T-cell (primary cell): ENCODE measurements around the gene ATP6V0D1. TPM values are rescaled to one million over a fixed set of nuclear protein-coding genes. Genes with fewer than 3 reads are reported as not detected.
A peak's percentile ranks its signal among the peaks of the same experiment; 100 is the strongest.

Experiments used
- ATAC-seq, 4 experiments: fragments of 200-7000 bp in 3 of 4; fragments of 150-1000 bp in 1 of 4; cut with Tn5 transposase; replicated peaks in 1 of 4; 1 replicate in 3 of 4; 2 replicates in 1 of 4; pipeline ENCODE4 v1.10.0; 2021; ENCODE audit warnings: moderate library complexity in 3 of 4, mild to moderate bottlenecking in 2 of 4, moderate number of reproducible peaks in 1 of 4
- CTCF ChIA-PET, 2 donors: fragments of 300-600 bp; sonication (Branson Sonifier 250); formaldehyde crosslinking; loops; one replicate each; lab custom pipeline; 2022; ENCODE audit warnings: antibody characterized with exemption in 2 of 2; lab: Charles Lee
- POLR2A ChIA-PET, 2 donors: fragments of 300-600 bp; sonication (Branson Sonifier 250); formaldehyde crosslinking; loops; one replicate each; lab custom pipeline; 2022; ENCODE audit warnings: antibody characterized with exemption in 2 of 2; lab: Charles Lee
- DNase-seq, 35 experiments: peaks; one replicate each; pipeline versions ENCODE4 v3.0.0 to v3.0.0-alpha.2; 2013 to 2023
- H3K27ac ChIP-seq: one replicate; pipeline ENCODE4 v1.5.1; 2013; ENCODE audit warnings: low read length
- H3K27me3 ChIP-seq, 2 experiments: replicated peaks in 1 of 2; 1 replicate in 1 of 2; 2 replicates in 1 of 2; pipeline versions ENCODE4 v1.6.1 to v1.7.0; 2013; ENCODE audit warnings: low read length in 1 of 2, mixed read lengths in 1 of 2; ENCODE audit not compliant: control insufficient read depth in 2 of 2, insufficient read depth in 2 of 2; ENCODE audit errors: extremely low read depth in 1 of 2
- H3K36me3 ChIP-seq, 2 donors: 1 replicate in 1 of 2; 2 replicates in 1 of 2; pipeline versions ENCODE4 v1.6.1 to v1.7.0; 2013; ENCODE audit warnings: low read length in 1 of 2; ENCODE audit not compliant: control insufficient read depth in 2 of 2, insufficient read depth in 1 of 2; ENCODE audit errors: extremely low read depth in 1 of 2
- H3K4me1 ChIP-seq, 2 experiments: 1 replicate in 1 of 2; 2 replicates in 1 of 2; pipeline versions ENCODE4 v1.6.1 to v1.7.0; 2013; ENCODE audit warnings: low read length in 2 of 2, mixed read lengths in 1 of 2; ENCODE audit not compliant: insufficient read depth in 2 of 2, control insufficient read depth in 1 of 2; ENCODE audit errors: extremely low read depth in 1 of 2
- H3K4me3 ChIP-seq, 2 donors: 1 replicate in 1 of 2; 2 replicates in 1 of 2; pipeline versions ENCODE4 v1.5.1 to v1.7.0; 2013; ENCODE audit warnings: mild to moderate bottlenecking in 2 of 2, low read length in 1 of 2, moderate library complexity in 1 of 2; ENCODE audit not compliant: control insufficient read depth in 1 of 2; ENCODE audit errors: extremely low read depth in 1 of 2
- H3K9me3 ChIP-seq: 2 replicates; pipeline ENCODE4 v1.7.0; 2013
- H3K27ac Mint-ChIP-seq, 2 donors: one replicate each; pipeline ENCODE4 v1.8.0; 2020 to 2021; ENCODE audit warnings: mild to moderate bottlenecking in 2 of 2, mixed read lengths in 2 of 2
- H3K27me3 Mint-ChIP-seq, 2 donors: one replicate each; pipeline ENCODE4 v1.8.0; 2021 to 2022; ENCODE audit warnings: mixed read lengths in 2 of 2
- H3K36me3 Mint-ChIP-seq: one replicate; pipeline ENCODE4 v1.8.0; 2021; ENCODE audit warnings: mixed read lengths
- H3K4me1 Mint-ChIP-seq, 3 donors: one replicate each; pipeline ENCODE4 v1.8.0; 2020 to 2022; ENCODE audit warnings: mixed read lengths in 3 of 3, mild to moderate bottlenecking in 1 of 3
- H3K4me3 Mint-ChIP-seq, 3 donors: one replicate each; pipeline ENCODE4 v1.8.0; 2020 to 2022; ENCODE audit warnings: mild to moderate bottlenecking in 3 of 3, mixed read lengths in 3 of 3, moderate library complexity in 3 of 3
- H3K9me3 Mint-ChIP-seq, 3 donors: one replicate each; pipeline ENCODE4 v1.8.0; 2020 to 2022; ENCODE audit warnings: mixed read lengths in 3 of 3
- WGBS: methylation state at CpG from one replicate; pipeline ENCODE4 v1.1.5; 2013; ENCODE audit warnings: missing lambda C conversion rate; ENCODE audit not compliant: insufficient coverage; 5-methylcytosine and 5-hydroxymethylcytosine counted together
- total RNA-seq, 35 experiments: library from RNA in 6 of 35; stranded (reverse) in 6 of 35; fragments of 120-200 nt in 1 of 35; gene quantifications; one replicate each; pipeline versions ENCODE4 v1.2.1 to v1.2.4 and lab custom pipeline; 2013 to 2026

Gene ATP6V0D1
- total RNA-seq, 5 donors from 2014 or later (not counting 1 experiment from before 2014, with no cell fraction given): 41.5 to 49.6 (median 45.8) TPM

DNA sequence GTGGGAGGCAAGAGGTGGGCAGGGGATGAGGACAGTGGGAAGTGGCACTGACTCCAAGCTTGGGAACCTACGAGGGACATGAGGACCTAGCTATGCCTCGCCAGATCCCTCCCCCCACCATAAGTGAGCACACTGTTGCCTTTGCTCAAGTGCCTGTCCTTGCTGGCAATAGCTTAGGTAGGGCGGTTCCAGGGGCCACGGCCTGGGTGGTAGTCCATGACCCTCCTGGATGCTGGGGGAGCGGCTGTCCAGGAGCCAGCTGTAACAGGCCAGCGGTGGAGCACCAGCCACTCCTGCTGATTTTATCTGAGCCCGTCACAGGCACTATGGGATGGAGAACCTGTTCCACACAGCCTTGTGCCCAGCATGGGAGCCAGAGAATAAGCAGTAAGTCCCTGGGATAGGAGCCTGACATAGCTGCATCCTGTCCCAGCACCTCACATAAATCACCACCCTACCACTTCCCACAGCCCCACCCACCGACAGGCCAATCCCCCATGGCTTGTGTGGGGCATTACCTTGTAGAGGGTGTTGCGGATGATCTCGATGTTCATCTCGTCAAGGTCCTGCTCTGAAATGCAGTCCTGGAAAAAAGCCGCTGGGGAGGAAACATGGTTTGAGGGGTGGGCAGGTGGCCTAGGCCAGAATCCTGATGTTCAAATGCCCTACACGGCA, 38.2 kb downstream of the ATP6V0D1 start:
- H3K27ac Mint-ChIP-seq: no peak overlapping the region
- Histone ChIP-seq H3K27ac (no peak overlapping the region), H3K27me3 (no peaks in the 10 kb centered on the region), H3K4me3 (no peak overlapping the region), H3K4me1 (peaks cover 0 to under 1% of the 10 kb centered on the region in 2 experiments), H3K36me3 (peaks cover 31 to 69% of the 10 kb centered on the region in 2 donors), H3K9me3 (no peaks in the 10 kb centered on the region)
- ChIA-PET POLR2A (no interaction called here), CTCF (no interaction called here)
- no peak for DNase-seq
- H3K4me1 Mint-ChIP-seq: no peaks in the 10 kb centered on the region
- WGBS: 96% methylated on average over 8 of the region's 13 CpGs
- no peak overlapping the region for H3K4me3 Mint-ChIP-seq
- peaks cover 29% of the 10 kb centered on the region for H3K36me3 Mint-ChIP-seq
- ATAC-seq: no peak
- no peaks in the 10 kb centered on the region for H3K9me3 Mint-ChIP-seq
- no peaks in the 10 kb centered on the region for H3K27me3 Mint-ChIP-seq

GRCh38 chr16:67441907-67442306, 39.0 kb downstream of the ATP6V0D1 start:
- ATAC-seq (no peak), DNase-seq (no peak)
- Histone ChIP-seq H3K27me3 (no peaks in the 10 kb centered on the region), H3K9me3 (no peaks in the 10 kb centered on the region), H3K27ac (no peak overlapping the region), H3K4me1 (no peaks in the 10 kb centered on the region), H3K36me3 (peaks cover 27 to 70% of the 10 kb centered on the region in 2 donors), H3K4me3 (no peak overlapping the region)
- no peak overlapping the region for H3K4me3 Mint-ChIP-seq
- POLR2A ChIA-PET: interaction anchor here in 1 of 2 donors (0.7 kb wide), 1 partner anchor 10 kb away, joined by 7 read pairs; no protein-coding TSS in a partner anchor
- peaks cover 29% of the 10 kb centered on the region for H3K36me3 Mint-ChIP-seq
- WGBS: 85% methylated on average over 4 of the region's 5 CpGs
- no peak overlapping the region for H3K27ac Mint-ChIP-seq
- no peaks in the 10 kb centered on the region for H3K4me1 Mint-ChIP-seq
- CTCF ChIA-PET: no interaction called here
- H3K27me3 Mint-ChIP-seq: no peaks in the 10 kb centered on the region
- H3K9me3 Mint-ChIP-seq: no peaks in the 10 kb centered on the region

- no peak overlapping the region for H3K4me3 Mint-ChIP-seq
- Histone ChIP-seq H3K27ac (no peak overlapping the region), H3K9me3 (no peaks in the 10 kb centered on the region), H3K4me1 (no peaks in the 10 kb centered on the region), H3K4me3 (no peak overlapping the region), H3K27me3 (no peaks in the 10 kb centered on the region), H3K36me3 (peaks cover 27 to 65% of the 10 kb centered on the region in 2 donors)
- no peaks in the 10 kb centered on the region for H3K4me1 Mint-ChIP-seq
- ATAC-seq (no peak), DNase-seq (no peak)
- no peaks in the 10 kb centered on the region for H3K9me3 Mint-ChIP-seq
- no peak overlapping the region for H3K27ac Mint-ChIP-seq
- WGBS: 85% methylated on average over 15 of the region's 17 CpGs
- CTCF ChIA-PET: no interaction called here
- POLR2A ChIA-PET: interaction anchor here in 1 of 2 donors (0.6 kb wide), 1 partner anchor 33 kb away, joined by 3 read pairs; no protein-coding TSS in a partner anchor
- no peaks in the 10 kb centered on the region for H3K27me3 Mint-ChIP-seq
- peaks cover 29% of the 10 kb centered on the region for H3K36me3 Mint-ChIP-seq
Observed at GRCh38 chr16:67441271-67441753, 39.6 kb downstream of the ATP6V0D1 start.

DNA sequence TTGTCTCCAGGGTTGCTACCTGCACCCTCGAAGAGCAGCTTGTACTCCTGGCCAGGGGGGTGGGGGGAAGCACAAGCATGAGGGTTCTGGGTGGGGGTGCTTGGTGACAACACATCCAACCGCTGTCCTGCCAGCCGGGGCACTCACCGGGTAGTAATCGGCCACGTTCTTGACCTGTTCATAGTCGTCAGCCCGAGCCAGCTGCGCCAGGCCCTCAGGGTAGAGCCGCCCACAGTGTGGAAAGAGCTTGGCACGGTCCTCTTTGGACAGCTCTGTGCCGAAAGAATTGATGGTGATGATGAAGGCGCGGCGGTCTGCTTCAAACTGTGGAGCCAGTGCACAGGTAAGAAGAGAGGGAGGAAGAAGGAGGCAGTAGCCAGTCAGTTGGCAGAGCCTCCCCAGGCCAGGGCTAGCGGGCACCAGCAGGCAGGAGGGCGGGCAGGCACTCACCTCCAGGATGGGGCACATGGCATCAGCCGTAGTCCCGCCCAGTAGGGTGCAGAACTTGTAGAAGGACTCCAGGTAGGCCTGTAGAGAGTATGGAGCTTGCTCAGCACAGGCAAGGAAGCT, 42.0 kb downstream of the ATP6V0D1 start:
- Histone ChIP-seq H3K4me3 (no peak overlapping the region), H3K36me3 (peaks cover 9 to 45% of the 10 kb centered on the region in 2 donors), H3K4me1 (no peaks in the 10 kb centered on the region), H3K27ac (no peak overlapping the region), H3K9me3 (no peaks in the 10 kb centered on the region), H3K27me3 (no peaks in the 10 kb centered on the region)
- H3K4me1 Mint-ChIP-seq: no peaks in the 10 kb centered on the region
- H3K27me3 Mint-ChIP-seq: no peaks in the 10 kb centered on the region
- peaks cover 22% of the 10 kb centered on the region for H3K36me3 Mint-ChIP-seq
- 97% methylated on average over 19 of the region's 19 CpGs for WGBS
- H3K9me3 Mint-ChIP-seq: no peaks in the 10 kb centered on the region
- ATAC-seq (no peak), DNase-seq (no peak)
- no peak overlapping the region for H3K4me3 Mint-ChIP-seq
- CTCF ChIA-PET: interaction anchor here in 1 of 2 donors (0.5 kb wide), 1 partner anchor 18 kb away, joined by 5 read pairs; no protein-coding TSS in a partner anchor
- H3K27ac Mint-ChIP-seq: no peak overlapping the region
- POLR2A ChIA-PET: no interaction called here

DNA sequence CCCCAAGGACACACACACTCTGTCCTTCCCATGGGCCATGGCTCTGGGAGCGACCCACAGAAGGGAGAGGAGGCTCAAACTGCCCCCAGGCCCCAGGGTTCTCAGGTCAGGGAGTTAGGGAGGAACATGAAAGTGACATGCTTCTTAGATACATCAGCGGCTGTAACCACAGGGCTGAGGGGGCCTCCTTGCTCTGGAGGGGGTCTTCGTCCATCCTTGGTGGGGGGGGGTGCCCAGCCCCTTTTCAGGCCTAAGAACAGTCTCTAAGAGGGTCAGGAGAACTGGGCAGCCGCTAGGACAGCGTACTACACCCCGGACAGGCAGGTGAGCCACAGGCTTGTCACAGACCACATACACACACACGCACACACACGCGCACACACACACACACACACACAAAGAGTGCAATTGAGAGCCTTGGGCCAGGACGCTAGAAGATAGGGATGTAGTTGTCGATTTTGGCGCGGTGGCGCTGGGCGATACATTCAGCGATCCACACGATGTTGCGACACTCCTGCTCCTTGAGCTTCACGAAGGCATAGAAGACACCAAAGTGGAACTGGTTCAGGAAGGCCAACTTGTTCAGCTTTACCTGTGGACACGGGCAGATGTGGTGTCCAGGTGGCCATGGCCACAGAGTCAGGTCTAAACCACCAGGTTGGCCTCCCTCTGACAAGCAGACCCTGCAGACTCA, 42.7 kb downstream of the ATP6V0D1 start:
- Mint-ChIP-seq H3K9me3 (no peaks in the 10 kb centered on the region), H3K4me1 (no peaks in the 10 kb centered on the region), H3K36me3 (peaks cover 20% of the 10 kb centered on the region), H3K27ac (peak overlapping the region in 1 of 2 donors; percentile 49), H3K27me3 (no peaks in the 10 kb centered on the region), H3K4me3 (no peak overlapping the region)
- Histone ChIP-seq H3K4me3 (no peak overlapping the region), H3K27ac (no peak overlapping the region), H3K9me3 (no peaks in the 10 kb centered on the region), H3K4me1 (no peaks in the 10 kb centered on the region), H3K36me3 (peaks cover 9 to 40% of the 10 kb centered on the region in 2 donors), H3K27me3 (no peaks in the 10 kb centered on the region)
- ChIA-PET POLR2A (no interaction called here), CTCF (no interaction called here)
- DNase-seq: no peak
- WGBS: 96% methylated on average over 12 of the region's 20 CpGs
- no peak for ATAC-seq

DNA sequence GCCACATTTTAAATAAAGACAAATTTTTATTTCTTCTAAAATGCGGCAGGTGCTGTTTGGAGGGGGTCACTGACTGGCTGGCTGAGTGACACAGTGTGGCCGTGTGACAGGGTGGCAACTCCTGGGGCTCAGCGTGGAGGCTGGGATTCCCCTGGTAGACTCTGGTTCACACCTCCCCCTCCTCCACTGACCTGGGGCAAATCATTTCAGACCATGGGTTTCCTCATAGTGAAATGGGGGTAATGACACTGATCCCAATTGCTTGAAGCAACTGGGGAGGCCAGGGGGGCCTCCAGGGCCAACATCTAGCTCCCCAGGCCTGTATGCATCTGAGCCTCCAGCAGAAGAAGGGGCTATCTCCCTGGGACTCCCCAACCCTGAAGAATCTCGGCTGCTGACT, 43.4 kb downstream of the ATP6V0D1 start:
- no peak overlapping the region for H3K27ac ChIP-seq
- no peaks in the 10 kb centered on the region for H3K4me1 ChIP-seq
- H3K9me3 ChIP-seq: no peaks in the 10 kb centered on the region
- 40% methylated on average over 1 of the region's 4 CpGs for WGBS
- ATAC-seq: no peak
- Mint-ChIP-seq H3K4me3 (no peak overlapping the region), H3K36me3 (peaks cover 20% of the 10 kb centered on the region), H3K27me3 (peaks cover 0 to 1% of the 10 kb centered on the region in 2 donors), H3K27ac (peak overlapping the region in 1 of 2 donors; percentile 49), H3K9me3 (no peaks in the 10 kb centered on the region), H3K4me1 (peaks cover 0 to 3% (median under 1%) of the 10 kb centered on the region in 3 donors)
- DNase-seq: no peak
- peaks cover 0 to 3% of the 10 kb centered on the region in 2 experiments for H3K27me3 ChIP-seq
- ChIA-PET POLR2A (no interaction called here), CTCF (no interaction called here)
- peaks cover 9 to 33% of the 10 kb centered on the region in 2 donors for H3K36me3 ChIP-seq
- no peak overlapping the region for H3K4me3 ChIP-seq
